GM13976 (cell line): ENCODE results near the gene IAH1.

Experiments used
- DNase-seq: peaks from one replicate; pipeline ENCODE4 v3.0.0; 2012; ENCODE audit warnings: low spot score
- CTCF ChIP-seq: IDR thresholded peaks from 2 replicates; pipeline ENCODE4 v1.5.1; 2012; ENCODE audit warnings: borderline replicate concordance, mild to moderate bottlenecking; ENCODE audit not compliant: insufficient read depth; ENCODE audit errors: extremely low read depth, missing control alignments, control extremely low read depth
- in situ Hi-C: fragments of 300-500 bp; cut with MboI; formaldehyde crosslinking; loops from one replicate; pipeline ENCODE4 v1.12.0; 2022; ENCODE audit warnings: low sequenced_read_pairs, mixed read lengths, inconsistent platforms; ENCODE audit not compliant: unreplicated experiment

IAH1 gene

GRCh38 chr2:9461079-9461478 is 13.3 kb upstream of the IAH1 start:
- TF ChIP-seq CTCF: no peak
- in situ Hi-C loops: no loop called here
- no peak for DNase-seq

- no peak for DNase-seq
- in situ Hi-C loops: no loop called here
- TF ChIP-seq CTCF: no peak
Observed at GRCh38 chr2:9462313-9462712, 12.0 kb upstream of the IAH1 start.

- in situ Hi-C loops: no loop called here
- no peak for DNase-seq
- TF ChIP-seq CTCF: no peak
Observed at GRCh38 chr2:9462886-9463697, 11.3 kb upstream of the IAH1 start.

GRCh38 chr2:9463698-9464034 is 10.7 kb upstream of the IAH1 start:
- no peak for DNase-seq
- no peak for TF ChIP-seq CTCF
- in situ Hi-C loops: no loop called here

GRCh38 chr2:9465170-9465569 is 9.2 kb upstream of the IAH1 start:
- in situ Hi-C loops: no loop called here
- TF ChIP-seq CTCF: no peak
- no peak for DNase-seq

- no peak for TF ChIP-seq CTCF
- in situ Hi-C loops: no loop called here
Observed at GRCh38 chr2:9466147-9466683, 8.1 kb upstream of the IAH1 start.

More at GRCh38 chr2:9466147-9466683, 8.1 kb upstream of the IAH1 start:
- no peak for DNase-seq
